Sigmoid colon (tissue), 4 donors: Measurements from ENCODE around the gene COL23A1.

Source experiments
- POLR2A ChIP-seq, 2 donors: fragments of 450-650 bp; IDR thresholded peaks; one replicate each; pipeline ENCODE4 v1.6.1; 2016; ENCODE audit warnings: antibody characterized with exemption in 2 of 2, mild to moderate bottlenecking in 2 of 2, moderate library complexity in 2 of 2
- POLR2AphosphoS5 ChIP-seq, 4 donors: sonication (generic); formaldehyde crosslinking; IDR thresholded peaks; one replicate each; pipeline ENCODE4 v1.6.1; 2017; ENCODE audit warnings: antibody characterized with exemption in 4 of 4
- TF ChIP-seq, protein P1 (sequence below), 4 experiments: fragments of 450-650 bp in 3 of 4; fragments of 200-600 bp in 1 of 4; IDR thresholded peaks; one replicate each; pipeline ENCODE4 v1.5.1; 2016 to 2019; ENCODE audit warnings: antibody characterized with exemption in 4 of 4, mild to moderate bottlenecking in 3 of 4, moderate library complexity in 2 of 4

- TF ChIP-seq, protein P1, sequence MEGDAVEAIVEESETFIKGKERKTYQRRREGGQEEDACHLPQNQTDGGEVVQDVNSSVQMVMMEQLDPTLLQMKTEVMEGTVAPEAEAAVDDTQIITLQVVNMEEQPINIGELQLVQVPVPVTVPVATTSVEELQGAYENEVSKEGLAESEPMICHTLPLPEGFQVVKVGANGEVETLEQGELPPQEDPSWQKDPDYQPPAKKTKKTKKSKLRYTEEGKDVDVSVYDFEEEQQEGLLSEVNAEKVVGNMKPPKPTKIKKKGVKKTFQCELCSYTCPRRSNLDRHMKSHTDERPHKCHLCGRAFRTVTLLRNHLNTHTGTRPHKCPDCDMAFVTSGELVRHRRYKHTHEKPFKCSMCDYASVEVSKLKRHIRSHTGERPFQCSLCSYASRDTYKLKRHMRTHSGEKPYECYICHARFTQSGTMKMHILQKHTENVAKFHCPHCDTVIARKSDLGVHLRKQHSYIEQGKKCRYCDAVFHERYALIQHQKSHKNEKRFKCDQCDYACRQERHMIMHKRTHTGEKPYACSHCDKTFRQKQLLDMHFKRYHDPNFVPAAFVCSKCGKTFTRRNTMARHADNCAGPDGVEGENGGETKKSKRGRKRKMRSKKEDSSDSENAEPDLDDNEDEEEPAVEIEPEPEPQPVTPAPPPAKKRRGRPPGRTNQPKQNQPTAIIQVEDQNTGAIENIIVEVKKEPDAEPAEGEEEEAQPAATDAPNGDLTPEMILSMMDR (IDR thresholded peaks at IDR 0.05), result no peak
- TF ChIP-seq POLR2A (IDR thresholded peaks at IDR 0.05) (no peak), POLR2AphosphoS5 (IDR thresholded peaks at IDR 0.05) (no peak)
These were observed 383.8 kb downstream of the COL23A1 start for GRCh38 chr5:178206166-178207101.
